ENCODE data around the gene AGAP3. TPM values are rescaled to one million over a fixed set of nuclear protein-coding genes. Genes with fewer than 3 reads are reported as not detected.
A peak's percentile ranks its signal among the peaks of the same experiment; 100 is the strongest.

AGAP3 gene
- total RNA-seq, 1 donor from 2014 or later, result 66.0 TPM

- no peak for DNase-seq (ENCODE audit: low spot score)
Measured at GRCh38 chr7:151152643-151153513, 66.6 kb downstream of the AGAP3 start.

DNA sequence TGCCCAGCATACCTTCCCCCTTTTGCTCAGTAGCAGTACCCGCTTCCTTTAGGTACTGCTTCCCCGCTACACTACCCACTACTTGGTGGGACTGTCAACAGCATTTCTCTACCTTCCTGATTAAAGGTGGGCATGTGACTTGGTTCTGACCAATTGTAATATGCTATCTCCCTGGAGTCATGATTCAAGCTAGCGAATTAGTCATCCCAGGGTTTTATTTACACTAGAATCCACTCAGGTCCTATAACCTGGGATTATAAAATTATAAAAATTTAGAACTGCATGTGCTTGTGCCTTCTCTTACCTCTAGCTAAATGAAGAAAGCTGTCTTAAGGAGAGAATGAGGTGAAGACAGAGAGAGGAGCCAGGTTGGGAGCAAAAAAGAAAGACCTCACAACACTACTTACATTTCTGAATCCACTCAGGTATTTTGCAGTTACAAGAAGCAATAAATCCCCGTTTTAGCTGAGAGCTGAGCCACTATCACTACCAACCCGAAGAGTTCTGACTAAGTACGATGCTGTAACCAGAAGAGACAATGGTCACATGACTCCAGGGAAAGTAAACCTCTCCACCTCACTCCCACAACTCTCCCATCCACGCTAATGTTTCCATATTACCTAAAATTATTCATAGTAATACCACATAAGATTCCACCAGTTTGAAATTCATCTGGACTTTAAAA, 71.5 kb downstream of the AGAP3 start:
- DNase-seq (ENCODE audit: low spot score), result no peak

DNA sequence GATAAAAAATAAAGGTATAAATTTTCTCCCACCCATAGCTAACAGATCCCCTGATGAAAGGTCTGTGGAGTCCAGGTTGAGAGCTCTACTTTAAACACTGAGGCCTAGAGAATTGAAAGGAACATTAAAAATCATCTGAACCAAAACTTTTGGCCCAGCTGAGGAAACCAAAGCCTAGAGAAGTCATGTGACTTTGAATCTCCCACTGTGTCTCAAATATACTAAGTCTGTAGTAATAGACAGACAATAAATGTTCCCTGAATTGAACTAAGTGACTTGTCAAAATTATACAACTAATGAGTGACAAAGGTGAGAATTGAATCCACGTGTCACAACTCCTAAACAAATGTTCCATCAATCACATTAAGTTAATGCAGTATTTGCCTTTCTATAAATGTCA, 75.5 kb downstream of the AGAP3 start:
- DNase-seq (ENCODE audit: low spot score), result no peak

DNA sequence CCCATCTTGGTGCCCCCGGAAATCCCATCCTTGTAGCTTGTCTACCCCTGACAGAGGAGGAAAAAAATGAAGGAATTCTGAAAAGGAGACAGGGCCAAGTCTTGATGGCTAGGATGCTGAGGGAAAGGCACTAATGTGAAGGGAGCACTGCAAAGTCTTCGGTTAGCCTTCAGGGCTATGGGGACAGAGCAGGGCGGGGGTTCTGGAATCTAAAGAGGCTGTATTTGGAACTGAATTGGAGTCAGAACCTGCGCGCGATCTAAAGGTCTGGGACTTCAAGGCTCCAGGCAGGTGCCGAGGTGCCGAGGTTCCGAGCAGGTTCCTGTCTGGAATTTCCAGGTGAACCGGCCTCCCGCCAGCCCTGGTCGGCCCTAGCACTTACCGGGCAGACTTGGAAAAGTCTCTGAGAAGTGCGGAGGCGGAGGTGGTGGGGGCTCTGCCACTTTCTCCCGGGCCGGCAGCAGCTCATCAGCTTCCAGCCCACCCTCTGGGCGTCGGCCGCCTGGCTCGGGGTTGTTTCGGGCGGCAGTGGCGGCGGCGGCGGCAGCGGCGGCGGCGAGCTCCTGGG, 80.4 kb downstream of the AGAP3 start:
- no peak for DNase-seq (ENCODE audit: low spot score)

DNA sequence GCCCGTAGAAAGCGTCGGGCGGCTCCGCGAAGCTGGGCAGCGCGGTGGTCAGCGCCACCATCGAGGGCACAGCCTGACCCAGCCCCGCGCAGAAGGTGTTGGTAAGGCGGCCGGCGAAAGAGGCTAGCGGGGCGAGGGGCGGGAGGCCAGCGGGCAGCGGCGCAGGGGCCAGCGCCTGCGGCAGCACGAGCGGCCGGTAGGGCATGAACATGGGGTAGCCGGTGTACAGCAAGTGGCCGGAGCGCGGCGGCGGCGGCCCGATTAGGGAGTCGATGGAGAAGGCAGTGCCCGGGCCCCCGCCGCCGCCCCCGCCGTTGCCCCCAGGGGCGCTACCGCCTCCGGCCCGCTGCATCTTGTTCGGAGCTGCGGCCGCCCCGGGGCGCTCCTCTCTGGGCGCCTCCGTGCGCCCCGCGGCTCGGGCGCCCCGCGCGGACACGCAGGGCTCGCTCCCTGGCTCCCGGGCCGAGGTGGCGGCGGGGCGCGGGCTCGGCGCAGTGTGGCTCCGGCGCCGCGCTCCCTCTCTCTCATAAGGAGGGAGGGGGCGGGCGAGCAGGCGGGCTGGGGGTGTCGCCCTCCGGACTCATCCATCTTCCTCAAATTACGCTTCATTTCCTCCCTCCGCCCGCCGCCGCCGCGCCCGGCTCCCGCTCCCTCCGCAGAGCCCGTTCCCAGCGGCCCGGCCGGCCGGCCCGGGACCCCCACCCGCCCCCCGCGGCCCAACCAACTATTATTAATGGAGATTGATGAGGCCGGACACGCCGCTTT, 81.1 kb downstream of the AGAP3 start, which contains the start of gene GBX1:
TSS of gene GBX1 (minus strand) at position 498 of the 765 bp plus-strand sequence. CDS start at position 352, 146 bp downstream.
- no peak for DNase-seq (ENCODE audit: low spot score)

DNA sequence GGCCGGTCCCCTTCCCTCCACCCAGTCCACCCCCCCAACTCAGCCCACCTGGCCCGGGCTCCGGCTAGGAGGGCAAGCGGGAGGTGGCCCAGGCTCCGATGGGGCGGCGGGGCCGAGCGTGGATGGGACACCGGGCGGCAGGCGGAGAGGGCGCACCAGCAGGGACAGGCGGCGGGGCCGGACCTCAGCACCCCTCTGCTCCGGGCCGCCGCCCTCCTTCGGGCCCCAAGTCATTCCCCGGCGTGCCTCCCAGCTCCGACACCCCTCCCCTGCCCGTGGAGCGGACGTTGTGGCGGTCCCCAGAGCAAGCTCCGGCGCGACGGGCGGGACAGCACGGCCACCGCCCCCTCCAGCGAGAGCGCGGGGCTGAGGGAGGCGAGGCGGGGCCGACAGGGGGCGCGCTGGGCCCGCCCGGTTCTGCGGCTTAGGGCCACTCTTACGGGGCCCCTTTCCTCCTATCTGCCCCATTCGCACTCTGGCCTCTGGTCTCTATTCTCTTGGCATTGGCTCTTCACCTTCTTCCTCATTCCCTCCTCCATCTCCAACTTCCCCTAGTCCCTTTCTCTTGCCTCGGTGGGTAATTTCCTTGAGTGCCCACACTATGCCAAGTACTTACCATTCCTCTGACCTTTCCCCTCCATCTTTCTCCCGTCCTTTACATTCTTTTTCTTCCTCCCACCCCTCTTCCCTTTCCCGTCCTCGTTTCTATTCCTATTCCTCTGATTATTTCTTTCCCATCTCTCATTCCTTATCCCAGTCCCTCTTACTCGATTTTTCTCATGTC, 81.9 kb downstream of the AGAP3 start:
- DNase-seq (ENCODE audit: low spot score), result no peak

GRCh38 chr7:151168787-151169162, 82.5 kb downstream of the AGAP3 start:
- no peak for DNase-seq (ENCODE audit: low spot score)

- peak; percentile 69 for DNase-seq (ENCODE audit: low spot score)
Measured at GRCh38 chr7:151172273-151173141, 86.2 kb downstream of the AGAP3 start.

- no peak for DNase-seq (ENCODE audit: low spot score)
Measured at GRCh38 chr7:151173386-151174245, 87.3 kb downstream of the AGAP3 start.

DNA sequence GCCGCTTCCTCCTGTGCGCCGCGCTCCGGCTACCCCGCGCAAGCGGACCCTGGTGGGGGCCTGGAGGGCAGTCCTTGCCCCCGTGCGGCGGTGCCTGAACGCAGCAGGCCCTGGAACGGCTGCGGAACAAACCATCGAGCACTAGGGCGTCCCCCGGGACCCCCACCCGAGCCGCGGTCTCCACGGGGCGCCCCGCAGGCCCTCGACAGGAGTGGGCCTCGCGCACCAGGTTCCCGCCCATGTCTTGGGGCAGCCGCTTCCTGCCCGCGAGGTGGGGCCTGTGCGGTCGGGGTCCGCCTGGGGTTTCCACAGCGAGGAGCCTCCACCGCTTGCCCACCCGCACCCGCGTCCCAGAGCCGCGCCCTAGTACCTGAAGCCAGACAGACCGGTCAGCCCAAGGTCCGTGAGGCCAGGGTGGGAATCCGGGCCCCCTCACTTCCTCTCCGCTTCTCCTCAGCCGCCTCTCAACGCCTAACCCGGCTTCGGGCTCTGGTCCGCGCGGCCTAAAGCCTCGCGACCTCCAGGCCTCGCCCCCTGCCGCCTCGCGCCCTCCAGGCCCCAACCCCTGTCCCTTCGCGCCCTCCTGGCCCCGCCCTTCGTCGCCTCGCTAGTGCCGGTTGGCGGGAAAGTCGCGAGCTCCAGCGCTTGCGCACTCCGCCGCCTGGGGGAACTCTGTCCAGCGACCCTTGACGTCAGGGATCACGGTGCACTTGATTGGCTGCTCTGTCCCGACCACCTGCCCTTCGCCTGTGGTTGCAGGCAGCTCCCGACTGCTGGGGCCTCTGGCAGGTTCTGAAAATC, 88.2 kb downstream of the AGAP3 start:
- peak; percentile 15 for DNase-seq (ENCODE audit: low spot score)

DNA sequence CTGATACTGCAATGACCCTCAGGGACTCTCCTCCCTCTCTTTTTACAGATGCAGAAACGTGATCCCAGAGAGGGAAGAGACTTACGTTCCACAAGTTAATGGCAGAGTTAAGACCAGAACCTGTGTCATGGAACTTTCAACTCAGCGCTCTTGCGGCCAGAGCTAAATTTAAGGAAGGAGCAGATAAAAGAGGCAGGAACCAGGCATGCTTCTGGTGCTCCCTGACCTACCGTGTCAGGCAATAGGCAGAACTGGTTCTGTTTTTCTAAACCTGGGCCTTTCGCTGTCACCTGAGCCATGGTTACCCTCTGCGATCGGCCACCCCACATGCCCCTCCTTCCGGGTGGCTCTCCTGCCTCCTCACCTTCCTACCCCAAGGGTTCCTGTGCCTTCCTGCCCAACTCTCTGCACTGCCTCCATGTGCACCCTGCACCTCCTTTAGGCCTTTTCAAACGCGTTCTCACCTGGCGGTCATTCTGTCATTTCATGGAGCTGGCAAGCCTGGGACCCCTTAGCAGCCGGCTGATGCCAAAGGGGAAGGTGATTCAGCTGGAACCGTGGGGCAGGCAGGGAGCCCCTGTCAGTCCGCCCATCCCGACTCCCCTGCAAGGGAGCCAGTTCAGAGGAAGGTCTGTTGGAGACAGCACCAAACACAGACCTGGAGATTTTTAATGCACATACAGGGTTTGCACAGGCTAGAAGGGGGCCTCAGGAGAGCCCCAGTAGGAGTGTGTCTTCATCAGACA, 88.9 kb downstream of the AGAP3 start:
- DNase-seq (ENCODE audit: low spot score), result no peak

DNA sequence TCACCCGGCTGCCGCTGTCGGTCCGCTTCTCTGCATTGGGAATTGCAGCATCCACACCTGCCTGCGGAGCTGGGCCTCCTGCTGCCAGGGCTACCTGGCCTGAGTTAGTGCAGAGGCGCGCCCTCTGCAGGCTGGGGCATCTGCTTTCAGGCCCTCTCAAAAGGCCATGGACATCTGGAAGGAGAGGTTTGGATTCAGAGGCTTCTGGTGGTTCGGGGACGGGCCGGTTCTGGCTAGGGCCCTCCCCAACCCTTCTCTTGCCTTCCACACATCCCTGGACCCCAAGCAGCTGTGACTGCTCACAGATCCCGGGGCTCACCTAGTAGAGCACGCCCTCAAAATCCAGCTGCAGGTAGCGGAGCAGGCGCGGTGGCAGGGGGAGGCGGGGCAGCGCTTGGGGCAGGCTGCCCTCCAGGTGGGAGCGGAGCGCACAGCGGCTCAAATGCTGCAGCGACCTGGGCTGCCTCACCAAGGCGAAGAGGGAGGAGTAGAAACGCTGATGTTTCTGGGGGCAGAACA, 89.6 kb downstream of the AGAP3 start:
- no peak for DNase-seq (ENCODE audit: low spot score)

- DNase-seq (ENCODE audit: low spot score), result no peak
Measured at GRCh38 chr7:151176401-151176800, 90.1 kb downstream of the AGAP3 start.

GRCh38 chr7:151177310-151177709, 91.0 kb downstream of the AGAP3 start:
- DNase-seq (ENCODE audit: low spot score), result no peak

DNA sequence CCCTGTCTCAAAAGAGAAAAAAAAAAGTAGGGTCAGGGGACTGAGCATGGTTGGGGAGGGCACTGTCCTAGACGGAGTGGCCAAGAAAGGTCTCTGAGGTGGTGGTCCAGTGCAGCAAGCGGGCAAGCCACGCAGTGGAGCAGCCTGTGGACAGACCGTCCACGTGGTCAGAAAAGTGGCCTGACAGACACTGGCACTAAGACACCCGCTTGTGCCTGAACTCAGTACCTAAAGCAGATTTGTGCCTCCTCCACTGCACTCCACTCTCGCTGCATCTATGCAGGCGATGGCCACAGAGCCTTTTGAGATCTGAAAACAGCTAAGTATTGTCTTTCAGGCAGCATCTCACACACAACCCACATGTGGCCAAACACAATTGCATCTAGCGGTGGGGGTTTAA, 92.0 kb downstream of the AGAP3 start:
- DNase-seq (ENCODE audit: low spot score), result no peak

GRCh38 chr7:151178831-151179230, 92.6 kb downstream of the AGAP3 start:
- no peak for DNase-seq (ENCODE audit: low spot score)

GRCh38 chr7:151179287-151179860, 93.1 kb downstream of the AGAP3 start:
- no peak for DNase-seq (ENCODE audit: low spot score)

All from umbilical cord (tissue), 2 donors.